OCI-LY3 (cell line): ENCODE results near the gene SLC16A9.

Experiments
- CTCF ChIP-seq: fragments of 200-600, 300-600 bp; sonication (generic); IDR thresholded peaks from 2 replicates; pipeline ENCODE4 v1.5.1; 2014; ENCODE audit warnings: antibody characterized with exemption, low read length, low read depth
- EZH2phosphoT487 ChIP-seq: fragments of 200-600 bp; shearing (Covaris generic); IDR thresholded peaks from 2 replicates; pipeline ENCODE4 v1.6.1; 2018; ENCODE audit warnings: antibody characterized with exemption, mixed run types, low read depth

- no peak for TF ChIP-seq CTCF
- TF ChIP-seq EZH2phosphoT487 = no peak
These were observed 35.3 kb downstream of the SLC16A9 start for GRCh38 chr10:59674215-59674836.
